ENCODE measurements around the gene RNASE11. TPM values are rescaled to one million over a fixed set of nuclear protein-coding genes. Genes with fewer than 3 reads are reported as not detected.
A peak's percentile ranks its signal among the peaks of the same experiment; 100 is the strongest.
"Not testable (repeated sequence)": the region's sequence is repeated elsewhere in the genome, so short reads cannot be mapped to it uniquely, and the experiment has no call there.

Gene RNASE11
- total RNA-seq, 1 donor = not detected

DNA sequence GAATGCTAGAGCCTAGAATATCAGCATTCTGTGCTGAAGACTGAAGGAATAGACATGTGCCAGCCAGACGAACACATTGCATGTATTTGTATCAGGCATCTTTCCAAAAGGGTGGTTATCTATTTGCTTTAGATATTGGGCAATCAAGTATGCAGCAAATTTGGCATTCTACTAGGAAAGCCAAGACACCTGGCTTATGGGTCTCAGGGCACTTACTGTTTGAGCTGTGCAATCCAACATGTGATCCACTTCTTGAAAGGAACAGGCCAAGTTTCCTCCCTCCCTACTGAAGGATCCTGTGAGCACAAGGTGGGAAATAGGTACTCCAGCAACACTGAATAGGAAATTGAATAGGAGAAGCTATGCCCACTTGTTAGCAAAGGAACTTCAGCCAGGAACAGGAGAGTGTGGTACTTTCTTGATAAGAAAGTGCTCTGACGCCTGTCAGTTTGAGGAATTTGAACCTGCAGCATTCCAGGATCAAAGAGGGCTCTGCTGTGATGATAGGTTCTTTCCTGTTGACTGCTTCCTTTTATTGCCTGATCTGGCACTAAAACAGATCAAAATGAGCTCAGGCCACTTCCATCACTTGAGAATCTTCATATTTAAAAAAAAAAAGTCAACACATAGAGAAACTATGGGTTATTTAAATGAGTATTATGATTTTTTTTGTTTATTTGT, 33.1 kb upstream of the RNASE11 start:
- TF ChIP-seq, protein P1, sequence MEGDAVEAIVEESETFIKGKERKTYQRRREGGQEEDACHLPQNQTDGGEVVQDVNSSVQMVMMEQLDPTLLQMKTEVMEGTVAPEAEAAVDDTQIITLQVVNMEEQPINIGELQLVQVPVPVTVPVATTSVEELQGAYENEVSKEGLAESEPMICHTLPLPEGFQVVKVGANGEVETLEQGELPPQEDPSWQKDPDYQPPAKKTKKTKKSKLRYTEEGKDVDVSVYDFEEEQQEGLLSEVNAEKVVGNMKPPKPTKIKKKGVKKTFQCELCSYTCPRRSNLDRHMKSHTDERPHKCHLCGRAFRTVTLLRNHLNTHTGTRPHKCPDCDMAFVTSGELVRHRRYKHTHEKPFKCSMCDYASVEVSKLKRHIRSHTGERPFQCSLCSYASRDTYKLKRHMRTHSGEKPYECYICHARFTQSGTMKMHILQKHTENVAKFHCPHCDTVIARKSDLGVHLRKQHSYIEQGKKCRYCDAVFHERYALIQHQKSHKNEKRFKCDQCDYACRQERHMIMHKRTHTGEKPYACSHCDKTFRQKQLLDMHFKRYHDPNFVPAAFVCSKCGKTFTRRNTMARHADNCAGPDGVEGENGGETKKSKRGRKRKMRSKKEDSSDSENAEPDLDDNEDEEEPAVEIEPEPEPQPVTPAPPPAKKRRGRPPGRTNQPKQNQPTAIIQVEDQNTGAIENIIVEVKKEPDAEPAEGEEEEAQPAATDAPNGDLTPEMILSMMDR (IDR thresholded peaks at IDR 0.05; ENCODE audit: insufficient read depth, low read length) = no peak
- no peak for DNase-seq (ENCODE audit: low read depth)
- H3K4me3 ChIP-seq (ENCODE audit: low read depth, low read length) = no peak overlapping the region

DNA sequence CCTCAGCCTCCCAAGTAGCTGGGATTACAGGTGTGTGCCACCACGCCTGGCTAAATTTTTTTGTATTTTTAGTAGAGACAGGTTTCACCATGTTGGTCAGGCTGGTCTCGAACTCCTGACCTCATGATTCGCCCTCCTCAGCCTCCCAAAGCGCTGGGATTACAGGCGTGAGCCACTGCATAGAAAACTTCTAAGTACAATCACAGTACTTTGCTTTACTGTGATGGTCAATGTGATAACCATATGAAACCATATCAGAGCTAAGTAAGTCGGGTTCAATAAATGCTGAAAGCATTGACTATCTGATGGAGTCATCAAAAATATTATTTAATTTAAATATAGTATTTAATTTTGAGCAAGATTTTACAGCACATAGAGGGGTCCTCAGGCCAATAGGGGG, 31.9 kb upstream of the RNASE11 start:
- not testable (repeated sequence) for DNase-seq (ENCODE audit: low read depth)

DNA sequence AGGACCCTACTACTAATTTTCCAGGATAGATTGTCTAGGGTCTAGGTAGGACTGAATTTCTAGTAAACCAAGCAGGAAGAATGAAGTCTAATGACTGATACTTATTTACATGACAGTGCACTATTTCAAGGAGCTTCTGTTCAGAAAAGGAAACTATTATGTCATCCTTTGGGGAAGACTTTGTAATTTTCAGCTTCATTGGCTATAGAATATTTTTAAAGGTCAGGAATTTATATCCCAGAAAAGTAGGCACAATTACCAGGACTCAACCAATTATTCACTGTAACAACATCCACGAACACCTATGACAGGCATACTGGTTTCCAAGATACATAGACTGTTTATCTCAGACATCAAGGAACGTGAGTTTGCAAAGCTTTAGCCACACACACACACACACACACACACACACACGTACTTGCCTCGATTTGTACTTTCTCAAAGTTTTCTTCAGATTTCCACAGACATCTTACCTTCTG, 30.5 kb upstream of the RNASE11 start:
- TF ChIP-seq, protein P1 (IDR thresholded peaks at IDR 0.05; ENCODE audit: insufficient read depth, low read length) = no peak
- DNase-seq (ENCODE audit: low read depth) = no peak
- H3K4me3 ChIP-seq (ENCODE audit: low read depth, low read length) = no peak overlapping the region

More for the DNA sequence above, 31.9 kb upstream of the RNASE11 start:
- H3K4me3 ChIP-seq (ENCODE audit: low read depth, low read length) = not testable (repeated sequence)

DNA sequence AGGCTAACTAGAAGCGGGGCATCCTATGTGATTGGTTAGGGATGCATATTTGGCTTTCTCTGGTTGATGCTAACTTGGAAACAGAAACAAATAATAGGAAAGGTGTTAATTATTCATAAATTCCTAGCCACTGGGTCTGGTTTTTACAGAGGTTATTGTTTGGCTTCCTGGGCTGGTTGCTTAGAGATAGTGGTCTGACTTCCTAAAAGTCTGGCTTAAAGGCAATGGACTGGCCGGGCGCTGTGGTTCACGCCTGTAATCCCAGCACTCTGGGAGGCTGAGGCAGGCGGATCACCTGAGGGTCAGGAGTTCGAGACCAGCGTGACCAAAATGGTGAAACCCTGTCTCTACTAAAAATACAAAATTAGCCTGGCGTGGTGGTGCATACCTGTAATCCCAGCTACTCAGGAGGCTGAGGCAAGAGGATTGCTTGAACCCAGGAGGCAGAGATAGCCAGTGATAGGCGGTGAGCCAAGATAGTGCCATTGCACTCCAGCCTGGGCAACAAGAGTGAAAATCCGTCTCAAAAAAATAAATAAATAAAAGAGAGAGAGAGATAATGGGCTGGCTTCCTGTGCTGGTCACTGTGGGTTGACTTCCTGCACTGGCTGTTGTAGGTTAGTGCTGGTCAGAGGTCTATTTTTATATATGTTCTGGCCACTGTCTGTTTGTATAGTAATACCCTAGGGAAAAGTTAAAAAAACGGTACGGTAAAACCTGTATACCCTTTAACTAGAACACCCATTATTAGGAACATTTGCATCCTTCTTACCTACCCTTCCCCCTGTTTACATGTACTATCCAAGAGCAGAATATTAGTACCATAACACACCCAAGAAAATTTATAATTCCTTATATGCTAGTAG, 29.6 kb upstream of the RNASE11 start:
- TF ChIP-seq, protein P1 (IDR thresholded peaks at IDR 0.05; ENCODE audit: insufficient read depth, low read length) = no peak
- no peak for DNase-seq (ENCODE audit: low read depth)
- H3K4me3 ChIP-seq (ENCODE audit: low read depth, low read length) = no peak overlapping the region

DNA sequence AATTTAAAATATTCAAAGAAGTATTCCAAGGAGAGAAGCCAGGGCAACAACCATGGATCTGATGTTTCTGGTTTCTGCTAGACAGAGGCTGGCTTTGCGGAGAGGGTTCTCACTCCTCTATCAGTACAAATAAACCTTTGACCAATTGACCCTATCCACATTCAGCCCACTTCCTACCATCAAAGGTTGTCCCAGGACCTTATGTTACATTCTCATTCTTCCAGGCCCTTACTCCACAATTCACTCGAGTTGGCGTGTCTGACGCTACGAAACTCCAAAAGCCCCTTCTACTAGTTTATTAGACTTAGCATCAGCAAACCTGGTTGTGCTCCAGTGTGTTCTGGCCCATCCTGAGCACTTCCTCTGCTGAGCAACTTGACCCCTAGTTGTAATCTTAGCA, 28.2 kb upstream of the RNASE11 start:
- DNase-seq (ENCODE audit: low read depth) = no peak
- TF ChIP-seq, protein P1 (IDR thresholded peaks at IDR 0.05; ENCODE audit: insufficient read depth, low read length) = no peak
- no peak overlapping the region for H3K4me3 ChIP-seq (ENCODE audit: low read depth, low read length)

DNA sequence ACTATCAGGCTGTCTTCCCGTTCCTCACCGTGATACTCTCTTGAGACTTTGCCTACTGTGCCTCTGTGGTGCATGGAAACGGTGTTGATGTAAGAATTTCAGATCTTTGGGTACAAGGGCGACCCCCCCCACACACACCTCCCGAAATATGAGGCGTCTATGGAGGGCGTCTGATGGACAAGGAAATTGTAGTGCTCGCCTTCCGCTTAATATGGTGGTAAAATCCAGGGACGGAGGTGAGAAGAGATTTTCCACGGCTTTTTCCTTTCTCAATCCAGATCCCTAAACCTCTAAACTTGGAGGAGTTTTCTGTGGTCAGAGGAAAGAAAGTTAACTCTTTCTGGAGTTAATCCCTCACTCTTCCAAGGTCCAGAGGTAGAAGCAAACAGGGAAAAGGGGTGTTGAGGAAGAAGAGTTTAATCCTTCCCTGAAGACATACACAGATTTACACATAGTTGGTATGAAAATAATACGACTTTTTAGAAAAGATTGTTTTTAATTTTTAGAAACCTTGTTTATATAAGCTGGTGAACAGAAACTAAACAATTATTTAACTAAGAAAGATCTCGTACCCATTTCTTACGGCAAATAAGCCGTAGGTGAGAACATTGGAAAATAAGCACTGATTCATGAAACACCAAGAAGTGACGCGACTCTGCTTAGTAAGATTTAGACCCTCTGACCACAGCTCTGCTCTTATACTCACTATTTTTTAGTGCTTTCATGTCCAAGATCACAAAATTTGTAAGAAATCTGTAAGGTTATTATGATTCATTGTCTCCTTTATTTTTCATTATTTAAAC, 26.4 kb upstream of the RNASE11 start:
- DNase-seq (ENCODE audit: low read depth) = peak; percentile 25
- TF ChIP-seq, protein P1 (IDR thresholded peaks at IDR 0.05; ENCODE audit: insufficient read depth, low read length) = no peak
- H3K4me3 ChIP-seq (ENCODE audit: low read depth, low read length) = peak overlapping the region; percentile 71

All from fibroblast of the aortic adventitia (primary cell).